ENCODE results near the gene ARHGEF28. TPM values are rescaled to one million over a fixed set of nuclear protein-coding genes. Genes with fewer than 3 reads are reported as not detected.
A peak's percentile ranks its signal among the peaks of the same experiment; 100 is the strongest.

ARHGEF28 gene
- total RNA-seq, 4 donors from 2014 or later, result 12.7 to 31.2 (median 19.2) TPM

GRCh38 chr5:73942783-73943182 lies 316.8 kb downstream of the ARHGEF28 start:
- no peaks in the 10 kb centered on the region for H3K4me1 ChIP-seq
- TF ChIP-seq POLR2A (IDR thresholded peaks at IDR 0.05; ENCODE audit: low read depth), result no peak
- TF ChIP-seq POLR2AphosphoS5 (IDR thresholded peaks at IDR 0.05), result no peak
- no peak for TF ChIP-seq CTCF (IDR thresholded peaks at IDR 0.05)
- no peak for TF ChIP-seq EP300 (IDR thresholded peaks at IDR 0.05)
- intact Hi-C loops (cut with DNase I), result no loop called here
- peaks cover 0 to 5% (median 0%) of the 10 kb centered on the region in 4 donors for H3K27me3 ChIP-seq
- no peaks in the 10 kb centered on the region for H3K36me3 ChIP-seq
- H3K9me3 ChIP-seq, result peaks cover 0 to 7% (median 6%) of the 10 kb centered on the region in 4 donors
- H3K4me3 ChIP-seq, result no peak overlapping the region
- no peak overlapping the region for H3K27ac ChIP-seq (replicated peaks in 1 of 4)
- DNase-seq (ENCODE audit: extremely low spot score), result no peak
- WGBS, result 100% methylated on average over 1 of the region's 1 CpG

- Histone ChIP-seq H3K36me3 (no peaks in the 10 kb centered on the region), H3K4me3 (no peak overlapping the region), H3K27ac (replicated peaks in 1 of 4) (no peak overlapping the region), H3K4me1 (no peaks in the 10 kb centered on the region), H3K27me3 (peaks cover 0 to 5% (median 1%) of the 10 kb centered on the region in 4 donors), H3K9me3 (peaks cover 0 to 7% (median 6%) of the 10 kb centered on the region in 4 donors)
- TF ChIP-seq EP300 (IDR thresholded peaks at IDR 0.05) (no peak), CTCF (IDR thresholded peaks at IDR 0.05) (no peak)
- intact Hi-C loops (cut with DNase I), result no loop called here
- 50% methylated on average over 1 of the region's 1 CpG for WGBS
- peak; percentile 31 for DNase-seq (ENCODE audit: extremely low spot score)
Observed at GRCh38 chr5:73943397-73943796, 317.4 kb downstream of the ARHGEF28 start.

- Histone ChIP-seq H3K4me3 (no peak overlapping the region), H3K36me3 (no peaks in the 10 kb centered on the region), H3K9me3 (peaks cover 0 to 7% (median 6%) of the 10 kb centered on the region in 4 donors), H3K4me1 (no peaks in the 10 kb centered on the region), H3K27me3 (peaks cover 0 to 5% (median 1%) of the 10 kb centered on the region in 4 donors), H3K27ac (replicated peaks in 1 of 4) (no peak overlapping the region)
- peak; percentile 2 for DNase-seq (ENCODE audit: extremely low spot score)
- intact Hi-C loops (cut with DNase I), result no loop called here
- no peak for TF ChIP-seq POLR2AphosphoS5 (IDR thresholded peaks at IDR 0.05)
- 94% methylated on average over 1 of the region's 1 CpG for WGBS
Observed at GRCh38 chr5:73944581-73944980, 318.6 kb downstream of the ARHGEF28 start.

- no peak for TF ChIP-seq CTCF (IDR thresholded peaks at IDR 0.05)
- no peak for TF ChIP-seq POLR2A (IDR thresholded peaks at IDR 0.05; ENCODE audit: low read depth)
- TF ChIP-seq EP300 (IDR thresholded peaks at IDR 0.05), result no peak
- TF ChIP-seq POLR2AphosphoS5 (IDR thresholded peaks at IDR 0.05), result no peak
- peaks cover 0 to 5% (median 1%) of the 10 kb centered on the region in 4 donors for H3K27me3 ChIP-seq
- WGBS, result 92% methylated on average over 7 of the region's 7 CpGs
- peak; percentile 70 for DNase-seq (ENCODE audit: extremely low spot score)
- intact Hi-C loops (cut with DNase I), result no loop called here
- peaks cover 0 to 7% (median 6%) of the 10 kb centered on the region in 4 donors for H3K9me3 ChIP-seq
- H3K27ac ChIP-seq (replicated peaks in 1 of 4), result no peak overlapping the region
- no peaks in the 10 kb centered on the region for H3K4me1 ChIP-seq
- no peaks in the 10 kb centered on the region for H3K36me3 ChIP-seq
- H3K4me3 ChIP-seq, result no peak overlapping the region
Observed at GRCh38 chr5:73945505-73945904, 319.5 kb downstream of the ARHGEF28 start.

- intact Hi-C loops (cut with DNase I), result no loop called here
- peak; percentile 37 for DNase-seq (ENCODE audit: extremely low spot score)
- no peaks in the 10 kb centered on the region for H3K4me1 ChIP-seq
- no peak overlapping the region for H3K4me3 ChIP-seq
- H3K9me3 ChIP-seq, result peaks cover 0 to 7% (median 6%) of the 10 kb centered on the region in 4 donors
- H3K27ac ChIP-seq (replicated peaks in 1 of 4), result no peak overlapping the region
- 92% methylated on average over 5 of the region's 5 CpGs for WGBS
- peaks cover 0 to 5% (median 1%) of the 10 kb centered on the region in 4 donors for H3K27me3 ChIP-seq
- H3K36me3 ChIP-seq, result no peaks in the 10 kb centered on the region
- no peak for TF ChIP-seq CTCF (IDR thresholded peaks at IDR 0.05)
- no peak for TF ChIP-seq EP300 (IDR thresholded peaks at IDR 0.05)
- no peak for TF ChIP-seq POLR2A (IDR thresholded peaks at IDR 0.05; ENCODE audit: low read depth)
- no peak for TF ChIP-seq POLR2AphosphoS5 (IDR thresholded peaks at IDR 0.05)
Observed at GRCh38 chr5:73946278-73946677, 320.3 kb downstream of the ARHGEF28 start.
